Left ventricle myocardium inferior (tissue), 1 donor: Measurements from ENCODE around the gene MUC2. TPM values are rescaled to one million over a fixed set of nuclear protein-coding genes. Genes with fewer than 3 reads are reported as not detected.

Source experiments
- DNase-seq: peaks from one replicate; pipeline ENCODE4 v3.0.0-alpha.2; 2020
- H3K27ac ChIP-seq: fragments of 200-600 bp; replicated peaks from 2 replicates; pipeline ENCODE4 v1.8.0; 2021
- H3K27me3 ChIP-seq: fragments of 200-600 bp; 2 replicates; pipeline ENCODE4 v1.8.0; 2021; ENCODE audit warnings: low read depth
- H3K36me3 ChIP-seq: fragments of 200-600 bp; 2 replicates; pipeline ENCODE4 v1.8.0; 2021
- H3K4me1 ChIP-seq: fragments of 200-600 bp; 2 replicates; pipeline ENCODE4 v1.8.0; 2021
- H3K4me3 ChIP-seq: fragments of 200-600 bp; 2 replicates; pipeline ENCODE4 v1.8.0; 2021; ENCODE audit warnings: mild to moderate bottlenecking, moderate library complexity
- H3K9me3 ChIP-seq: fragments of 200-600 bp; replicated peaks from 2 replicates; pipeline ENCODE4 v1.8.0; 2021
- CTCF ChIP-seq: fragments of 200-600 bp; IDR thresholded peaks from 2 replicates; pipeline ENCODE4 v1.8.0; 2021; ENCODE audit warnings: antibody characterized with exemption, mild to moderate bottlenecking, borderline replicate concordance
- intact Hi-C: fragments of 100-400 bp; cut with micrococcal nuclease; formaldehyde crosslinking; loops from one replicate; pipeline ENCODE4 v1.11.0; 2022
- long read RNA-seq: library from polyadenylated mRNA; unstranded; transcript quantifications from one replicate; pipeline ENCODE4 v2.0.0, GENCODE V29; 2021
- total RNA-seq: library from RNA; stranded (reverse); fragmentation: NEBNext Ultra II Directional; extraction: Animal tissue kit (Norgen Biotek cat#: 25700); gene quantifications from one replicate; pipeline ENCODE4 v1.2.1, GENCODE V29; 2021
- donor health status: DM: no; HTN: yes; CAD: no; lungs with severe emphysema.

Gene MUC2
- total RNA-seq: 0.03 TPM
- long read RNA-seq: 0 reads

- no peak for TF ChIP-seq CTCF
- Histone ChIP-seq H3K4me3 (no peak within 1 kb of the TSS), H3K4me1 (peaks cover 17% of the 10 kb centered on the region), H3K27me3 (peaks cover 33% of the 10 kb centered on the region), H3K9me3 (no peaks in the 10 kb centered on the region), H3K36me3 (no peaks in the 10 kb centered on the region), H3K27ac (no peak within 1 kb of the TSS)
- intact Hi-C loops: no loop called here
- peak; percentile 12 for DNase-seq
These were observed at the start of gene MUC2 for GRCh38 chr11:1074244-1075221. Gene MUC2 (plus strand): TSS chr11:1074874.

- TF ChIP-seq CTCF: no peak
- Histone ChIP-seq H3K27me3 (no peaks in the 10 kb centered on the region), H3K4me3 (no peak overlapping the region), H3K4me1 (no peaks in the 10 kb centered on the region), H3K27ac (no peak overlapping the region), H3K36me3 (no peaks in the 10 kb centered on the region), H3K9me3 (no peaks in the 10 kb centered on the region)
- no peak for DNase-seq
- intact Hi-C loops: no loop called here
These were observed 49.1 kb upstream of the MUC2 start for GRCh38 chr11:1025410-1026162.

- H3K4me1 ChIP-seq: no peaks in the 10 kb centered on the region
- H3K9me3 ChIP-seq: no peaks in the 10 kb centered on the region
- intact Hi-C loops: no loop called here
- no peak overlapping the region for H3K4me3 ChIP-seq
- no peak for DNase-seq
- TF ChIP-seq CTCF: no peak
- no peak overlapping the region for H3K27ac ChIP-seq
- no peaks in the 10 kb centered on the region for H3K27me3 ChIP-seq
- H3K36me3 ChIP-seq: no peaks in the 10 kb centered on the region
These were observed 48.6 kb upstream of the MUC2 start for GRCh38 chr11:1026163-1026450.

GRCh38 chr11:1026641-1027482, 47.8 kb upstream of the MUC2 start:
- Histone ChIP-seq H3K4me3 (no peak overlapping the region), H3K27ac (no peak overlapping the region), H3K36me3 (no peaks in the 10 kb centered on the region), H3K4me1 (no peaks in the 10 kb centered on the region), H3K27me3 (peaks cover 5% of the 10 kb centered on the region), H3K9me3 (no peaks in the 10 kb centered on the region)
- intact Hi-C loops: no loop called here
- TF ChIP-seq CTCF: no peak
- no peak for DNase-seq
